Astrocyte of the cerebellum (primary cell): ENCODE measurements around the gene VGF.
"Not testable (repeated sequence)": the region's sequence is repeated elsewhere in the genome, so short reads cannot be mapped to it uniquely, and the experiment has no call there.

Source experiments
- DNase-seq: peaks from one replicate; pipeline ENCODE4 v3.0.0-alpha.2; 2011; ENCODE audit warnings: low read depth
- H3K4me3 ChIP-seq: 2 replicates; pipeline ENCODE4 v1.5.1; 2011; ENCODE audit warnings: mild to moderate bottlenecking, low read depth, low read length, moderate library complexity
- CTCF ChIP-seq: IDR thresholded peaks from 2 replicates; pipeline ENCODE4 v1.5.1; 2012; ENCODE audit warnings: low read length, low read depth, moderate library complexity, mild to moderate bottlenecking; ENCODE audit errors: missing control alignments
- in situ Hi-C: cut with HindIII; loops from 2 replicates; pipeline ENCODE4 v1.10.0; 2017; ENCODE audit warnings: low sequenced_read_pairs

The VGF gene

DNA sequence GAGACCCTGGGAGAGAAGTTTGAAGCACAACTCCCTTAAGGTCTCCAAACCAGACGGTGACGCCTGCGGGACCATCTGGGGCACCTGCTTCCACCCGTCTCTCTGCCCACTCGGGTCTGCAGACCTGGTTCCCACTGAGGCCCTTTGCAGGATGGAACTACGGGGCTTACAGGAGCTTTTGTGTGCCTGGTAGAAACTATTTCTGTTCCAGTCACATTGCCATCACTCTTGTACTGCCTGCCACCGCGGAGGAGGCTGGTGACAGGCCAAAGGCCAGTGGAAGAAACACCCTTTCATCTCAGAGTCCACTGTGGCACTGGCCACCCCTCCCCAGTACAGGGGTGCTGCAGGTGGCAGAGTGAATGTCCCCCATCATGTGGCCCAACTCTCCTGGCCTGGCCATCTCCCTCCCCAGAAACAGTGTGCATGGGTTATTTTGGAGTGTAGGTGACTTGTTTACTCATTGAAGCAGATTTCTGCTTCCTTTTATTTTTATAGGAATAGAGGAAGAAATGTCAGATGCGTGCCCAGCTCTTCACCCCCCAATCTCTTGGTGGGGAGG is 27.6 kb downstream of the VGF start:
- in situ Hi-C loops = no loop called here
- H3K4me3 ChIP-seq = no peak overlapping the region
- TF ChIP-seq CTCF = no peak

DNA sequence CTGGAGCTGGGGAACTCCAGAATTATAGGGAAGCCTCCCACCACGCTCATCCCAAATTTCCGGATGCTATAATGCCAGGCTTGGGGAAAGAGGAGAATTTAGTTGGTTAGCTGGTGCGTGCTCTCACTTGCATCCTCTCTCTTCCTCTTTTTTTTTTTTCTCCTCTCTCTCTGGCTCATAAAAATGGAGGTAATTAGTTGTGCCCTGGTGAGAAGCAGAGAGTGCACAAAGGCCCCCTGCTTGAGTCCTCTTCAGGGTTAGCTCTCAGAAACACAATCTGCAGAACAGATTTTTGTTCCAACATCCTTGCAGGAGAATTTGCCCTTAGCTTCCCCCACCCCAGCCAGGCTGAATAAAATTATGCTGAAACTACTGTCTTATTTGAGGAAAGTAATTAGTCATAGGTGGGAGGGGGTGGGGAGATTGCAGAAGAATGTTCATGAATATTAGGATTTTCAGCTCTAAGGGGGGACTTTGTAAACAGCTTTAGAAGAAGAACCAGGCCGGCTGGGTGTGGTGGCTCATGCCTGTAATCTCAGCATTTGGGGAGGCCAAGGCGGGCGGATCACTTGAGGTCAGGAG is 30.9 kb downstream of the VGF start:
- TF ChIP-seq CTCF = no peak
- in situ Hi-C loops = no loop called here
- DNase-seq = no peak
- H3K4me3 ChIP-seq = no peak overlapping the region

More for the DNA sequence above, 27.6 kb downstream of the VGF start:
- no peak for DNase-seq

GRCh38 chr7:101133621-101134398 is 31.6 kb downstream of the VGF start:
- TF ChIP-seq CTCF = no peak
- in situ Hi-C loops = no loop called here
- DNase-seq = no peak
- H3K4me3 ChIP-seq = no peak overlapping the region

DNA sequence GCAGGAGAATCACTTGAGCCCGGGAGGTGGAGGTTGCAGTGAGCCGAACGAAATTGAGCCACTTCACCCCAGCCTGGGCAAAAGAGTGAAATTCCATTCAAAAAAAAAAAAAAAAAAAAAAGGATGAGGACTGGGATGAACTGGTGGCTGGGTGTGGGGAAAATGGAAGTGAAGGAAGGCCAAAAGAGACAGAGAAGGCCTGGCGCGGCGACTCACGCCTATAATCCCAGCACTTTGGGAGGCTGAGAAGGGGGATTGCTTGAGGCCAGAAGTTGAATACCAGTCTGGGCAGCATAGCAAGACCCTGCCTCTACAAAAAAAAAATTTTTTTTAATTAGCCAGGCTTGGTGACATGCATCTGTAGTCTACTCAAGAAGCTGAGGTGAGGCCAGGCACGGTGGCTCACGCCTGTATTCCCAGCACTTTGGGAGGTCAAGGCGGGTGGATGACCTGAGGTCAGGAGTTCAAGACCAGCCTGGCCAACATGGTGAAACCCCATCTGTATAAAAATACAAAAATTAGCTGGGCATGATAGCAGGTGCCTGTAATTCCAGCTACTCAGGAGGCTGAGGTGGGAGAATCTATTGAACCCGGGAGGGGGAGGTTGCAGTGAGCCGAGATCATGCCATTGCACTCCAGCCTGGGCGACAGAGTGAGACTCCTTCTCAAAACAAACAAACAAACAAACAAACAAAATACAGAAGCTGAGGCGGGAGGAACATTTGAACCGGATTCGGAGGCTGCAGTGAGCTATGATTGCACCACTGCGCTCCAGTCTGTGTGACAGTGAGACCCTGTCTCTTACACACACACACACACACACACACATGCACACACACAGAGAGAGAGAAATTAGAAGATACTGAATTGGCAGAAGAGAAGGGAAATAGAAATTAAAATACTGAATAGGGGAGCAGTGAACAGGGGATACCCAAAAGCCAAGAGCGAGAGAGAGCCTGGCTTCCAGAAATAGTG is 32.5 kb downstream of the VGF start:
- in situ Hi-C loops, H3K4me3 ChIP-seq, DNase-seq: not testable (repeated sequence)

DNA sequence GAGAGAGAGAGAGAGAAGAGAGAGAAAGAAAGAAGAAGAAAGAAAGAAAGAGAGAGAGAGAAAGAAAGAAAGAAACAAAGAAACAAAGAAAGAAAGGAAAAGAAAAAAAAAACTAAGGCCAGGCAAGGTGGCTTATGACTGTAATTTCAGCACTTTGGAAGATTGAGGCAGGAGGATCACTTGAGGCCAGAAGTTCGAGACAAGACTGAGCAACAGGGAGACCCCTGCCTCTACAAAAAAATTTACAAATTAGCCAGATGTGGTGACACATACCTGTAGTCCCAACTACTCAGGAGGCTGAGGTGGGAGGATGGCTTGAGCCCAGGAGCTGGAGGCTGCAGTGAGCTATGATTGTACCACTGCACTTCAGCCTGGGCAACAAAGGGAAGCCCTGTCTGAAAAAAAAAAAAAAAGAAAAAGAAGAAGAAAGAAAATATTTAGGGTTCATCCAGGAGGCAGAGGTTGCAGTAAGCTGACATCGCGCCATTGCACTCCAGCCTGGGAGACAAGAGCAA is 35.7 kb downstream of the VGF start:
- in situ Hi-C loops = no loop called here
- DNase-seq = no peak
- TF ChIP-seq CTCF = no peak
- H3K4me3 ChIP-seq = no peak overlapping the region

DNA sequence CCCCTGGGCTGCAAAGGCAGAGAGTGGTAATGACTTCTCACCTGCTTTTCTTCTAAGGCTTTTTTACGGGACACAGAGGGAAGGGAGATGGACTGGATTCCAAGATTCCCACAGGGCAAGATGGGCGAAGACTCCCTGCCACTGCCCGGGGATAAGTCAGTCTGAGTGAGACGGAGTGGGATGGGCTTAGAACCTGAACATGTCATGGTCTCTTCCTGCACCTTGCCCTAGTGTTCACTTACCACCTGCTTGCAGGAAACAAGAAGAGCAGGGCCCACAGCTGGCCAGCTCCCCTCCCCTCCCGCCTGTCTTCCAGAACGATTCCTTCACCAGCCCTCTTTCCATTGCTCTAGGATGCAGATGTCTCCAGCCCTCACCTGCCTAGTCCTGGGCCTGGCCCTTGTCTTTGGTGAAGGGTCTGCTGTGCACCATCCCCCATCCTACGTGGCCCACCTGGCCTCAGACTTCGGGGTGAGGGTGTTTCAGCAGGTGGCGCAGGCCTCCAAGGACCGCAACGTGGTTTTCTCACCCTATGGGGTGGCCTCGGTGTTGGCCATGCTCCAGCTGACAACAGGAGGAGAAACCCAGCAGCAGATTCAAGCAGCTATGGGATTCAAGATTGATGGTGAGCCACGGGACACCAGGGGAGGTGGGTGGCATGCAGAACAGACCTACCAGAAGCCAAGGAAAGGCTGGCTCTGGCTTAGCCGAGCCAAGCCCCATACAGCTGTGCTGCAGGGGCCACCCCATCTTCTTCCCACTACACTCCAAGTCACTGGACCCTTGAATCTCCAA is 37.1 kb downstream of the VGF start:
- TF ChIP-seq CTCF = no peak
- in situ Hi-C loops = no loop called here
- H3K4me3 ChIP-seq = peak overlapping the region; percentile 61
- DNase-seq = no peak
